Ishikawa (cell line): ENCODE results near the gene IMMP2L.

Experiments used
- CEBPB ChIP-seq: IDR thresholded peaks from 2 replicates; pipeline ENCODE4 v1.6.1; 2012
- CREB1 ChIP-seq: IDR thresholded peaks from 2 replicates; pipeline ENCODE4 v1.6.1; 2012; ENCODE audit warnings: low read depth
- EGR1 ChIP-seq: IDR thresholded peaks from 2 replicates; pipeline ENCODE4 v1.6.1; 2012
- EP300 ChIP-seq: IDR thresholded peaks from 2 replicates; pipeline ENCODE4 v1.6.1; 2012; ENCODE audit warnings: borderline replicate concordance
- FOXM1 ChIP-seq: IDR thresholded peaks from 2 replicates; pipeline ENCODE4 v1.6.1; 2012; ENCODE audit warnings: low read depth, borderline replicate concordance
- NFIC ChIP-seq: IDR thresholded peaks from 2 replicates; pipeline ENCODE4 v1.6.1; 2012
- RAD21 ChIP-seq: IDR thresholded peaks from 2 replicates; pipeline ENCODE4 v1.6.1; 2012; ENCODE audit warnings: low read depth
- TAF1 ChIP-seq: IDR thresholded peaks from 2 replicates; pipeline ENCODE4 v1.6.1; 2012; ENCODE audit warnings: low read depth, mild to moderate bottlenecking
- TCF12 ChIP-seq: IDR thresholded peaks from 2 replicates; pipeline ENCODE4 v1.6.1; 2012; ENCODE audit warnings: low read depth
- TEAD4 ChIP-seq: IDR thresholded peaks from 2 replicates; pipeline ENCODE4 v1.6.1; 2012
- YY1 ChIP-seq: IDR thresholded peaks from 2 replicates; pipeline ENCODE4 v1.6.1; 2012; ENCODE audit warnings: low read depth
- ZBTB7A ChIP-seq: IDR thresholded peaks from 2 replicates; pipeline ENCODE4 v1.6.1; 2012; ENCODE audit warnings: low read depth
- TF ChIP-seq, protein P1 (sequence below): IDR thresholded peaks from 2 replicates; pipeline ENCODE4 v1.6.1; 2012
- TF ChIP-seq, protein P2 (sequence below): IDR thresholded peaks from 2 replicates; pipeline ENCODE4 v1.6.1; 2012
- TF ChIP-seq, protein P3 (sequence below): IDR thresholded peaks from 2 replicates; pipeline ENCODE4 v1.6.1; 2012; ENCODE audit warnings: low read depth, mild to moderate bottlenecking

Gene IMMP2L

DNA sequence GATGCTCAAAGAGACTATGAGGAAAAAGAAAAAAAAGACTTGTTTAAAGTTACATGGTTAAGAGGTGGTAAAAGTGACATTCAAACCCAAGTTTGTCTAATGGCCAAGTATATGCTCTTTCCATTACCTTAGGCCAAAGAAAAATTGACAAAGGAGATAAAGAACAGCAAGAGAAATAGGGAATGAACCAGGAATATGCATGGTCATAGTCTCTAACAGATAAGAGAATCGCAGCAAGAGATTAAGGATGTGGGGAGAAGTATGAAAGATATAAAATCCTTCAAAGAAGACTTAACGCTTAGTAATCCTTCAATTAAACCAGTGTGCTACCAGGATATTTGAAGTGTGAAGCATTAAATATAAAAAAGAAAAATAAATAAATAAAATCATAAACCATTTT, 494.6 kb downstream of the IMMP2L start:
- TF ChIP-seq CEBPB = no peak
- no peak for TF ChIP-seq CREB1
- TF ChIP-seq RAD21 = no peak
- TF ChIP-seq, protein P1, sequence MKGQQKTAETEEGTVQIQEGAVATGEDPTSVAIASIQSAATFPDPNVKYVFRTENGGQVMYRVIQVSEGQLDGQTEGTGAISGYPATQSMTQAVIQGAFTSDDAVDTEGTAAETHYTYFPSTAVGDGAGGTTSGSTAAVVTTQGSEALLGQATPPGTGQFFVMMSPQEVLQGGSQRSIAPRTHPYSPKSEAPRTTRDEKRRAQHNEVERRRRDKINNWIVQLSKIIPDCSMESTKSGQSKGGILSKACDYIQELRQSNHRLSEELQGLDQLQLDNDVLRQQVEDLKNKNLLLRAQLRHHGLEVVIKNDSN = no peak
- no peak for TF ChIP-seq ZBTB7A
- TF ChIP-seq EGR1 = no peak
- TF ChIP-seq, protein P2, sequence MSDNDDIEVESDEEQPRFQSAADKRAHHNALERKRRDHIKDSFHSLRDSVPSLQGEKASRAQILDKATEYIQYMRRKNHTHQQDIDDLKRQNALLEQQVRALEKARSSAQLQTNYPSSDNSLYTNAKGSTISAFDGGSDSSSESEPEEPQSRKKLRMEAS = no peak
- no peak for TF ChIP-seq FOXM1

DNA sequence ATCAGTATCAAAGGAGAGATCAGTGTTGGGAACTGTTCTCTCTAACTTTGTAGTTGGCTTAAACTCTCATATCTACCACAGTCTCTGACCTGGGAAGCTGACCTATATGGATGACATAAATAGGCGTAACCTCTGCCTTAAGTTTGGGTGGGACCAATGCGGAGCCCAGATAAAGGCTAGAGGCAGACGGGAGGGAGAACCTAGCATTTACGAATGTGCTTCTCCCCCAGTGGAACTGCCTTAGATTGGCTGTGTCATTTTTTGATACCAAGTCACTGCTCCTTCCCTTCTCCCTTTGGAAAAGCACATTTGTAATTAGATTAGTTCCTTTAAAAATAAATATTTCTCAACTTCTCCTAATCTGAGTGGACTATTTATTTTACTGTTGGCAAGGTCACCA, 495.0 kb downstream of the IMMP2L start:
- TF ChIP-seq, protein P1 = no peak
- TF ChIP-seq FOXM1 (no peak), TEAD4 (no peak), NFIC (no peak), RAD21 (no peak), YY1 (no peak), TCF12 (no peak), ZBTB7A (no peak), EGR1 (no peak), EP300 (no peak), CREB1 (no peak), TAF1 (no peak), CEBPB (no peak)
- TF ChIP-seq, protein P2 = no peak
- TF ChIP-seq, protein P3, sequence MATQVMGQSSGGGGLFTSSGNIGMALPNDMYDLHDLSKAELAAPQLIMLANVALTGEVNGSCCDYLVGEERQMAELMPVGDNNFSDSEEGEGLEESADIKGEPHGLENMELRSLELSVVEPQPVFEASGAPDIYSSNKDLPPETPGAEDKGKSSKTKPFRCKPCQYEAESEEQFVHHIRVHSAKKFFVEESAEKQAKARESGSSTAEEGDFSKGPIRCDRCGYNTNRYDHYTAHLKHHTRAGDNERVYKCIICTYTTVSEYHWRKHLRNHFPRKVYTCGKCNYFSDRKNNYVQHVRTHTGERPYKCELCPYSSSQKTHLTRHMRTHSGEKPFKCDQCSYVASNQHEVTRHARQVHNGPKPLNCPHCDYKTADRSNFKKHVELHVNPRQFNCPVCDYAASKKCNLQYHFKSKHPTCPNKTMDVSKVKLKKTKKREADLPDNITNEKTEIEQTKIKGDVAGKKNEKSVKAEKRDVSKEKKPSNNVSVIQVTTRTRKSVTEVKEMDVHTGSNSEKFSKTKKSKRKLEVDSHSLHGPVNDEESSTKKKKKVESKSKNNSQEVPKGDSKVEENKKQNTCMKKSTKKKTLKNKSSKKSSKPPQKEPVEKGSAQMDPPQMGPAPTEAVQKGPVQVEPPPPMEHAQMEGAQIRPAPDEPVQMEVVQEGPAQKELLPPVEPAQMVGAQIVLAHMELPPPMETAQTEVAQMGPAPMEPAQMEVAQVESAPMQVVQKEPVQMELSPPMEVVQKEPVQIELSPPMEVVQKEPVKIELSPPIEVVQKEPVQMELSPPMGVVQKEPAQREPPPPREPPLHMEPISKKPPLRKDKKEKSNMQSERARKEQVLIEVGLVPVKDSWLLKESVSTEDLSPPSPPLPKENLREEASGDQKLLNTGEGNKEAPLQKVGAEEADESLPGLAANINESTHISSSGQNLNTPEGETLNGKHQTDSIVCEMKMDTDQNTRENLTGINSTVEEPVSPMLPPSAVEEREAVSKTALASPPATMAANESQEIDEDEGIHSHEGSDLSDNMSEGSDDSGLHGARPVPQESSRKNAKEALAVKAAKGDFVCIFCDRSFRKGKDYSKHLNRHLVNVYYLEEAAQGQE = no peak

DNA sequence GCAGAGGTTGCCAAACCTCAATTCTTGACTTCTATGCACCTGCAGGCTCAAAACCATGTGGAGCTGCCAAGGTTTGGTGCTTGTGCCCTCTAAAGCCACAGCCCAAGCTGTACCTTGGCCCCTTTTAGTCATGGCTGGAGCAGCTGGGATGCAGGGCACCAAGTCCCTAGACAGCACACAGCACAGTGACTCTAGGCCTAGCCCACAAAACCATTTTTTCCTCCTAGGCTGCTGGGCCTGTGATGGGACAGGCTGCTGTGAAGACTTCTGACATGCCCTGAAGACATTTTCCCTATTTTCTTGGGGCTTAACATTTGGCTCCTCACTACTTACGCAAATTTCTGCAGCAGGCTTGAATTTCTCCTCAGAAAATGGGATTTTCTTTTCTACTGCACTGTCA, 499.1 kb downstream of the IMMP2L start:
- TF ChIP-seq, protein P3 = no peak
- no peak for TF ChIP-seq ZBTB7A
- TF ChIP-seq RAD21 = no peak
- no peak for TF ChIP-seq EGR1
- TF ChIP-seq, protein P2 = no peak
- TF ChIP-seq, protein P1 = no peak
- no peak for TF ChIP-seq FOXM1
- no peak for TF ChIP-seq YY1
- TF ChIP-seq TCF12 = no peak
- TF ChIP-seq CREB1 = no peak
- no peak for TF ChIP-seq NFIC
- TF ChIP-seq EP300 = no peak
- no peak for TF ChIP-seq CEBPB
- no peak for TF ChIP-seq TAF1
- TF ChIP-seq TEAD4 = no peak

DNA sequence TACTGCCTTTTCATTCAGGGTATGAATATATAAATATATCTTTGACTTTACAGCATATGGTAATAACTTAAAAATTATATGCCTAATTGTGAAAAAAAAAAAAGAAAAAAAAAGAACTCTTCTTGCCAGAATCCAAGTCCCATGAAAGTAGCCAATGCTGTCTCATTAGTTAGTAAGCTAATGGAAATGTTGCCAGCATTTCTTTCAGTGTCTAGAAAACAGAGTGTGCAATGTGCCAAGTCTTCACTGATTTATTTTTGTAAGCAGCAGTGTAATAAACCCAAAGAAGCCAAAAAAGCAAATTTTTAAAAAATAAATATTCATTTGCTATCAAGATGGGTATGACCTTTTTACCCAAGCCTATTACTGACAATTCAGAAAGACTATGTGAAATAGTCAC, 502.5 kb downstream of the IMMP2L start:
- TF ChIP-seq, protein P1 = no peak
- TF ChIP-seq, protein P2 = no peak
- no peak for TF ChIP-seq YY1
- TF ChIP-seq CEBPB = no peak
- no peak for TF ChIP-seq NFIC
- TF ChIP-seq TCF12 = no peak
- no peak for TF ChIP-seq ZBTB7A
- TF ChIP-seq EGR1 = no peak
- TF ChIP-seq, protein P3 = no peak
